Measurements from ENCODE around the gene G2E3. TPM values are rescaled to one million over a fixed set of nuclear protein-coding genes. Genes with fewer than 3 reads are reported as not detected.
"Not testable (repeated sequence)": the region's sequence is repeated elsewhere in the genome, so short reads cannot be mapped to it uniquely, and the experiment has no call there.

The G2E3 gene
- total RNA-seq, 1 experiment from 2014 or later, result 34.1 TPM

DNA sequence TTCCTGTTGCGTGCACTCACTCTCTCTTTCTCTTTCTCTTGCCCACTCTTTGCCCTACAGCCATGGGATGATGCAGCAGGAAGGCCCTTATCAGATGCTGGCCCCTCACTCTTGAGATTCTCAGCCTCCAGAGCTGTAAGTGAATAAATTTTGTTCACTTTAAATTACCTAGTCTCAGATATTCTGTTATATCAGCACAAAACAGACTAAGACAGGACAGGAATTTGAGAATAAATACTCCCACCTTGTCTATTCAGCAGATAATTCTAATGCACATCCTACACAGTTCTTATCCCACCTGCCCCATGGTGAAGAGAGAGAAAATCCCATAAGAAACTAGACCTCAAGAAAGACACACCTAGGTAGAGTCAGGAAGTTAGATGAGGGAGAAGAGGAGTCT is 25.8 kb upstream of the G2E3 start:
- CTCF ChIA-PET, result interaction anchor here (0.6 kb wide), 1 partner anchor 12 kb away, joined by 3 read pairs; no protein-coding TSS in a partner anchor
- Mint-ChIP-seq H3K36me3 (ENCODE audit: insufficient read depth, unreplicated experiment) (no peaks in the 10 kb centered on the region), H3K27ac (ENCODE audit: low read depth, unreplicated experiment) (no peak overlapping the region), H3K27me3 (ENCODE audit: insufficient read depth, unreplicated experiment) (peaks cover 14% of the 10 kb centered on the region), H3K4me3 (ENCODE audit: unreplicated experiment) (no peak overlapping the region), H3K9me3 (ENCODE audit: unreplicated experiment) (no peaks in the 10 kb centered on the region), H3K4me1 (ENCODE audit: insufficient read depth, unreplicated experiment) (no peaks in the 10 kb centered on the region)
- TF ChIP-seq, protein P1, sequence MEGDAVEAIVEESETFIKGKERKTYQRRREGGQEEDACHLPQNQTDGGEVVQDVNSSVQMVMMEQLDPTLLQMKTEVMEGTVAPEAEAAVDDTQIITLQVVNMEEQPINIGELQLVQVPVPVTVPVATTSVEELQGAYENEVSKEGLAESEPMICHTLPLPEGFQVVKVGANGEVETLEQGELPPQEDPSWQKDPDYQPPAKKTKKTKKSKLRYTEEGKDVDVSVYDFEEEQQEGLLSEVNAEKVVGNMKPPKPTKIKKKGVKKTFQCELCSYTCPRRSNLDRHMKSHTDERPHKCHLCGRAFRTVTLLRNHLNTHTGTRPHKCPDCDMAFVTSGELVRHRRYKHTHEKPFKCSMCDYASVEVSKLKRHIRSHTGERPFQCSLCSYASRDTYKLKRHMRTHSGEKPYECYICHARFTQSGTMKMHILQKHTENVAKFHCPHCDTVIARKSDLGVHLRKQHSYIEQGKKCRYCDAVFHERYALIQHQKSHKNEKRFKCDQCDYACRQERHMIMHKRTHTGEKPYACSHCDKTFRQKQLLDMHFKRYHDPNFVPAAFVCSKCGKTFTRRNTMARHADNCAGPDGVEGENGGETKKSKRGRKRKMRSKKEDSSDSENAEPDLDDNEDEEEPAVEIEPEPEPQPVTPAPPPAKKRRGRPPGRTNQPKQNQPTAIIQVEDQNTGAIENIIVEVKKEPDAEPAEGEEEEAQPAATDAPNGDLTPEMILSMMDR (IDR thresholded peaks at IDR 0.05; ENCODE audit: unreplicated experiment), result no peak
- no peak for DNase-seq (ENCODE audit: unreplicated experiment)
- POLR2A ChIA-PET, result no interaction called here
- intact Hi-C loops (cut with micrococcal nuclease), result no loop called here
- BruUV-seq (replicated peaks), result no TSS peak

DNA sequence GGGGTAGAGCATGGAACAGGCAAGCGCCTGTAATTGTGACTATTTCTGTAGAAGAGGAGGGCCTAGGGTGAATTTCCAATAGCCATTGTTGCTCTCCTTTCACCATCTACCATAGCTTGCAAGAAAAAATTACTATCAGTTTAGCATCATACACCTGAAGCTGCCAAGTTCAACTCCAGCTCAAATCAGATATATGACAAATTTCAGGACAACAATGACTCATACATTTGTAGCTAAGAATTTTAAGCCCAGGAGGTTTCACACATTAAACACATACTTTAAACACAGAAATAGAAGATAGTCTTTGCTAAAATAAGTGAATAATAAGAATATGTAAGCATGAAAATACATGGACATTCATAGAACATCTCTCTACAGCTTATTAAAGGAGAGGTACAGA is 17.6 kb upstream of the G2E3 start:
- POLR2A ChIA-PET, result interaction anchor here (0.6 to 0.8 kb wide), 2 partner anchors 15 to 17 kb away, joined by 3 read pairs; partner anchors contain the start of gene G2E3
- no peak overlapping the region for H3K4me3 Mint-ChIP-seq (ENCODE audit: unreplicated experiment)
- DNase-seq (ENCODE audit: unreplicated experiment), result peak; percentile 7
- TF ChIP-seq, protein P1 (IDR thresholded peaks at IDR 0.05; ENCODE audit: unreplicated experiment), result no peak
- CTCF ChIA-PET, result interaction anchor here (1.0 to 1.2 kb wide), 2 partner anchors 10 to 14 kb away, joined by 3 to 6 read pairs; no protein-coding TSS in a partner anchor
- no peaks in the 10 kb centered on the region for H3K4me1 Mint-ChIP-seq (ENCODE audit: insufficient read depth, unreplicated experiment)
- no peaks in the 10 kb centered on the region for H3K36me3 Mint-ChIP-seq (ENCODE audit: insufficient read depth, unreplicated experiment)
- intact Hi-C loops (cut with micrococcal nuclease), result no loop called here
- peaks cover 10% of the 10 kb centered on the region for H3K27me3 Mint-ChIP-seq (ENCODE audit: insufficient read depth, unreplicated experiment)
- no peak overlapping the region for H3K27ac Mint-ChIP-seq (ENCODE audit: low read depth, unreplicated experiment)
- BruUV-seq (replicated peaks), result no TSS peak
- no peaks in the 10 kb centered on the region for H3K9me3 Mint-ChIP-seq (ENCODE audit: unreplicated experiment)

DNA sequence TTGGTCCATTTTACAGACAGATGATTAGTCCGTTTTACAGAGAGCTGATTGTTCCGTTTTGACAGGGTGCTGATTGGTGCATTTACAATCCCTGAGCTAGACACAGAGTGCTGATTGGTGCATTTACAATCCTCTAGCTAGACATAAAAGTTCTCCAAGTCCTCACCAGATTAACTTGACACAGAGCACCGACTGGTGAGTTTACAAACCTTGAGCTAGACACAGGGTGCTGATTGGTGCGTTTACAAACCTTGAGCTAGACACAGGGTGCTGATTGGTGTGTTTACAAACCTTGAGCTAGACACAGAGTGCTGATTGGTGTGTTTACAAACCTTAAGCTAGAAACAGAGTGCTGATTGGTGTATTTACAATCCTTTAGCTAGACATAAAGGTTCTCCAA is 12.2 kb upstream of the G2E3 start:
- POLR2A ChIA-PET, result interaction anchor here (0.6 to 0.8 kb wide), 2 partner anchors 12 to 31 kb away, joined by 3 read pairs; no protein-coding TSS in a partner anchor
- H3K27me3 Mint-ChIP-seq (ENCODE audit: insufficient read depth, unreplicated experiment); H3K4me1 Mint-ChIP-seq (ENCODE audit: insufficient read depth, unreplicated experiment); DNase-seq (ENCODE audit: unreplicated experiment); H3K9me3 Mint-ChIP-seq (ENCODE audit: unreplicated experiment); H3K4me3 Mint-ChIP-seq (ENCODE audit: unreplicated experiment); BruUV-seq (replicated peaks); H3K36me3 Mint-ChIP-seq (ENCODE audit: insufficient read depth, unreplicated experiment); H3K27ac Mint-ChIP-seq (ENCODE audit: low read depth, unreplicated experiment); intact Hi-C loops (cut with micrococcal nuclease): not testable (repeated sequence)
- CTCF ChIA-PET, result interaction anchor here (0.6 to 1.5 kb wide), 4 partner anchors 11 to 81 kb away, joined by 3 to 6 read pairs (median 4); no protein-coding TSS in a partner anchor

DNA sequence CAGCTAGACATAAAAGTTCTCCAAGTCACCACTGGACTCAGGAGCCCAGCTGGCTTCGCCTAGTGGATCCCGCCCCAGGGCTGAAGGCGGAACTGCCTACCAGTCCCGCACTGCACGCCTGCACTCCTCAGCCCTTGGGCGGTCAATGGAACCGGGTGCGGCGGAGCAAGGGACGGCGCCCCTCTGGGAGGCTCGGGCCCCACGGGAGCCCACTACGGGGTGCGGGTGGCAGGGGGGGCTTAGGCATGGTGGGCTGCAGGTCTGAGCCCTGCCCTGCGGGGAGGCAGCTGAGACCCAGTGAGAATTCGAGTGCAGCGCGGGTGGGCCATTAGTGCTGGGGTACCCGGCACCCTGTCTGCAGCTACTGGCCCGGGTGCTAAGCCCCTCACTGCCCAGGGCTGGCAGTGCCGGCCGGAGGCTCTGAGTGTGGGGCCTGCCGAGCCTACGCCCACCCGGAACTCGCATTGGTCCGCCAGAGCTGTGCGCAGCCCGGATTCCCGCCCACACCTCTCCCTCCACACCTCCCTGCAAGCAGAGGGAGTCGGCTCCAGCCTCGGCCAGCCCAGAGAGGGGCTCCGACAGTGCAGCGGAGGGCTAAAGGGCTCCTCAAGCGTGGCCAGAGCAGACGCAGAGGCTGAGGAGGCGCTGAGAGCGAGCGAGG is 11.4 kb upstream of the G2E3 start:
- ChIA-PET CTCF (interaction anchor here (1.3 to 1.5 kb wide), 3 partner anchors 12 to 36 kb away, joined by 3 to 6 read pairs (median 5); no protein-coding TSS in a partner anchor), POLR2A (interaction anchor here (0.5 to 0.8 kb wide), 2 partner anchors 11 to 25 kb away, joined by 3 read pairs; no protein-coding TSS in a partner anchor)
- no peak overlapping the region for H3K27ac Mint-ChIP-seq (ENCODE audit: low read depth, unreplicated experiment)
- no peaks in the 10 kb centered on the region for H3K36me3 Mint-ChIP-seq (ENCODE audit: insufficient read depth, unreplicated experiment)
- H3K9me3 Mint-ChIP-seq (ENCODE audit: unreplicated experiment), result no peaks in the 10 kb centered on the region
- no peak for DNase-seq (ENCODE audit: unreplicated experiment)
- no TSS peak for BruUV-seq (replicated peaks)
- TF ChIP-seq, protein P1 (IDR thresholded peaks at IDR 0.05; ENCODE audit: unreplicated experiment), result no peak
- intact Hi-C loops (cut with micrococcal nuclease), result no loop called here
- no peaks in the 10 kb centered on the region for H3K27me3 Mint-ChIP-seq (ENCODE audit: insufficient read depth, unreplicated experiment)
- H3K4me1 Mint-ChIP-seq (ENCODE audit: insufficient read depth, unreplicated experiment), result no peaks in the 10 kb centered on the region
- no peak overlapping the region for H3K4me3 Mint-ChIP-seq (ENCODE audit: unreplicated experiment)

All from MCF 10A (cell line).